GM12865 (cell line): ENCODE results near the gene SLC49A3.

Source experiments
- DNase-seq: peaks from one replicate; pipeline ENCODE4 v3.0.0; 2010; ENCODE audit warnings: low read depth
- H3K4me3 ChIP-seq: 2 replicates; pipeline ENCODE4 v1.5.1; 2011; ENCODE audit warnings: mild to moderate bottlenecking, low read depth, low read length, control low read depth
- TF ChIP-seq, protein P1 (sequence below): IDR thresholded peaks from 2 replicates; pipeline ENCODE4 v1.5.1; 2011; ENCODE audit warnings: low read length, control low read depth, low read depth, inconsistent platforms; ENCODE audit not compliant: insufficient read depth; ENCODE audit errors: missing control alignments

Gene SLC49A3

DNA sequence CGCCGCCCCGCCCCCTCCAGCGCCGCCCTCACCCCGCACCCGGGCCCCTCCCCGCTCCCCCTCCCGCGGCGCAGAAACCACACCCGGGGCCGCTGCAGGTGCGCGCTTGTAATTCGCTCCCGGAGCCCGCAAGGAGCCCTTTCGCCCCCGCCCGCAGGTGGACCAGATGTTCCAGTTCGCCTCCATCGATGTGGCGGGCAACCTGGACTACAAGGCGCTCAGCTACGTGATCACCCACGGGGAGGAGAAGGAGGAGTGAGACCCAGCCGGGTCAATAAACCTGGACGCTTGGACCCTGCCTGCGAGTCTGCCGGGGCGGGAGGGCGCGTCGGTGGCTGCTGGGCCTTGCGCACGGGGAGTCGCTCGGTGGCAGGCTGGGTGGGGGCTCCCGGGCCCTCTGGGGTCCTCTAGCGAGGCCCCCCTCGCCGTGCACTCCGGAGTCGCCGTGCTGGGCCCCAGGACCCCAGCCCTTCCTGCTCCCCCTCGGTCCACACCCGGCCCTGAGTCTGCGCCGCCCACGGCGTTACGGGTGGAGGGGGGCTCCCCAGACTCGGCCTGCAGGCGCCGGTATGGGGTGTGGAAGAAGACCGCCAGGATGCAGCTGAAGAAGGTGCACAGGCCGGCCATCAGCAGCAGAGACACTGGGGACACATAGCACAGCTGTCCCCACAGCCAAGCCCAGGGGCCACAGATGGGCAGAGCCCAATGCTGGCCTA lies 7.1 kb downstream of the SLC49A3 start:
- DNase-seq: peak; percentile 58
- TF ChIP-seq, protein P1, sequence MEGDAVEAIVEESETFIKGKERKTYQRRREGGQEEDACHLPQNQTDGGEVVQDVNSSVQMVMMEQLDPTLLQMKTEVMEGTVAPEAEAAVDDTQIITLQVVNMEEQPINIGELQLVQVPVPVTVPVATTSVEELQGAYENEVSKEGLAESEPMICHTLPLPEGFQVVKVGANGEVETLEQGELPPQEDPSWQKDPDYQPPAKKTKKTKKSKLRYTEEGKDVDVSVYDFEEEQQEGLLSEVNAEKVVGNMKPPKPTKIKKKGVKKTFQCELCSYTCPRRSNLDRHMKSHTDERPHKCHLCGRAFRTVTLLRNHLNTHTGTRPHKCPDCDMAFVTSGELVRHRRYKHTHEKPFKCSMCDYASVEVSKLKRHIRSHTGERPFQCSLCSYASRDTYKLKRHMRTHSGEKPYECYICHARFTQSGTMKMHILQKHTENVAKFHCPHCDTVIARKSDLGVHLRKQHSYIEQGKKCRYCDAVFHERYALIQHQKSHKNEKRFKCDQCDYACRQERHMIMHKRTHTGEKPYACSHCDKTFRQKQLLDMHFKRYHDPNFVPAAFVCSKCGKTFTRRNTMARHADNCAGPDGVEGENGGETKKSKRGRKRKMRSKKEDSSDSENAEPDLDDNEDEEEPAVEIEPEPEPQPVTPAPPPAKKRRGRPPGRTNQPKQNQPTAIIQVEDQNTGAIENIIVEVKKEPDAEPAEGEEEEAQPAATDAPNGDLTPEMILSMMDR: no peak
- H3K4me3 ChIP-seq: no peak overlapping the region

DNA sequence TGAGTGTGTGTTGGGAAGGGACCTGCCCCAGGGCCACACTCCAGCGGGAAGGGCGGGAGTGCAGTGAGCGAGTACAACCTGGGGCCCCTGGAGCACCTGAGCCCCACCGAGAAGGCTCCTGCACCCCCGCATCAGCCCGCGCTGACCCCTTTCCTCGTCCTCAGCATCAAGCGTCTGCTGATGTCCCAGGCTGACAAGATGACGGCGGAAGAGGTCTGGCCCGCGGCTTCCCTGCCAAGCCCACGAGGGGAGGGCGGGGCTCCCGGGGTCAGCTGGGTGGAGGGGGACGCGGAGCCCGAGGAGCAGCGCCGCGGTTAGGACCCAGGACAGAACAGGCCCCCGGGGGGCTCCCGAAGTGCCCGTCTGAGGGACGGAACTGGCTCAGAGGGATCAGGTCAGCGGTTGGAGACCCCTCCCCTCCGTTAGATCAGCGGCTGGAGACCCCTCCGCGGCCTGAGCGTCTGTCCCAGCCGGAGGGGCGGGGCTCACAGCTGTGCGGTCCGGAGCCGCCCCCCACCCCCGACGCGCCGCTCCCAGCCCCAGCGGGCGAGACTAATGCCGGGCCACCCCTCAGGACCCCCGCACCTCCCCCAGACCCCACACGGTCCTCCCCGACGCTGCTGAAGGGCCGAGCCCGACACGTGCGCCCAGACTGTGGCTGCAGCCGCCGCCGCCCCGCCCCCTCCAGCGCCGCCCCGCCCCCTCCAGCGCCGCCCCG lies 7.9 kb downstream of the SLC49A3 start:
- TF ChIP-seq, protein P1: no peak
- peak; percentile 75 for DNase-seq
- H3K4me3 ChIP-seq: peak overlapping the region; percentile 68

DNA sequence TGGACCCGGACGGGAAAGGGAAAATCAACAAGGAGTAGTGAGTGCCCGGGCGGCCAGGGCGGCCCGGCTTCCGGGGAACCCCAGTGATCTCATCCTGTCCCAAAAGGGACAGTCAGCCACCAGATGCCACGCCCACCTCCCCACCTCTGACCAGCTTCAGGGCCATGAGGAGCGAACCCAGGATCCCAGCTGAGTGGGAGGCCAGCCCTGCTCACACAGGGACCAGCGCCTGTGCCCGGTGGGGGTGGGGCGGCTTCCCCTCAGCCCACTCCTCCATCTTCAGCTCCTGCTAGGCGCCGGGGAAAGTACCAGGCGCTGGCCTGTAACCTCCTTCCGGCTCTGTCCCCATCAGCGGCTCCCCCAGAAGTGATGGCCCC lies 8.4 kb downstream of the SLC49A3 start:
- DNase-seq: peak; percentile 65
- peak overlapping the region; percentile 68 for H3K4me3 ChIP-seq
- TF ChIP-seq, protein P1: no peak

DNA sequence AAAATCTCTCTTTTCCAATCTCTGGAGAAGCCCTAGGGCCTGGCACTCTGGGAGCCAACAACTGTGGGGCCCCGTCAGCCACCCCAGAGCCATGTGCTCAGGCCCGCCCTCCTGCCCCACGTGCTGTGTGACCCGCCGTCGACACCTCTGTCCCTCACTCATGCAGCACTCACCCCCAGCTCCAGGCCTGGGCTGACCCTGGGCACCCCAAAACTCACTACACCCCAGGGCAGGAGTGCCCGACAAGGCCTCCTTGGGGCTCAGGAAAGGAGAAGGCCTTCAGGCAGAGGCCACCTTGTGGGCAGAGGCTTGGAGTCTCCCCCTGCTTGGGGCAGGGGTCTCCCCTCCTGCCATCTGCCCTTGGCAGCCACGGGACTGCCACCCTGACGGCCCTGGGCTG lies 8.9 kb downstream of the SLC49A3 start:
- TF ChIP-seq, protein P1: no peak
- no peak for DNase-seq
- peak overlapping the region; percentile 68 for H3K4me3 ChIP-seq

DNA sequence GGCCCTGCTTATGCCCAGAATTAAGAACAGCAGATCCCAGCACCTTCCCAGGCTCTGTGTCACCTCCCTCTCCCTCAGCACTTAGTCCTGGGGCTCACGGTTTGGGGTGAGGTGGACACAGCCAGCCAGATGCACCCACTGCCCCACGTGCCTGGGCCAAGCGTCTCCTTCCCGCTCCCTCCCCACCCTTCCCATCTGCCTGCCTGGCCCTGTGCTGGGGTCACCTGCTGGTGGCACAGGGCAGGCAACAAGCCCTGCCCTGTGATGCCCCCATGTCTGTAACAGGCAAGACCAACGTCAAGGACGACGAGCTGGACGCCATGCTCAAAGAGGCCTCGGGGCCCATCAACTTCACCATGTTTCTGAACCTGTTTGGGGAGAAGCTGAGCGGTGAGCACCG lies 9.3 kb downstream of the SLC49A3 start:
- no peak overlapping the region for H3K4me3 ChIP-seq
- TF ChIP-seq, protein P1: no peak
- DNase-seq: no peak

DNA sequence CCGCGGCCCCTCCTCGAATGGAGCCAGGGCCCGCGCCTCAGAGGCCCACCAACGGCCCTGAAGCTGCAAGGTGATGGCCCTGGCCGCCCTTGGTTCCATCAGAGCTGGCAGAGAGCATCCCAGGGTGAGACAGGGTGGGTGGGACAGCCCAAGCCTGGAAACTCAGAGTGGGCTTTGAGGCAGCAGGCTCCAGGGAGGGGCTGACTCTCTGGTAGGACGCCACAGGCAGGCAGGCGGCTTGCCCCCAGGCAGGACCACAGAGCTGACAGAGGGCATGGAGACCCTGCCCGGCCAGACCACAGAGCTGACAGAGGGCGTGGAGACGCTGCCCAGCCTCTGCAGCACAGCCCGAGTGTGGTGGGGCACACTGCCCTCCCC lies 9.9 kb downstream of the SLC49A3 start:
- H3K4me3 ChIP-seq: no peak overlapping the region
- TF ChIP-seq, protein P1: no peak
- no peak for DNase-seq
